Ovary (tissue), 9 donors: ENCODE measurements around the gene NMU. TPM values are rescaled to one million over a fixed set of nuclear protein-coding genes. Genes with fewer than 3 reads are reported as not detected.

Experiments used
- DNase-seq, 5 donors: peaks; one replicate each; pipeline ENCODE4 v3.0.0-alpha.2; 2019 to 2020
- H3K27ac ChIP-seq, 2 donors: fragments of 200-600 bp; one replicate each; pipeline versions ENCODE4 v1.5.1 to v1.8.0; 2019 to 2022
- H3K27me3 ChIP-seq: fragments of 200-600 bp; one replicate; pipeline ENCODE4 v1.8.0; 2022
- H3K36me3 ChIP-seq: fragments of 200-600 bp; sonication (generic); one replicate; pipeline ENCODE4 v1.5.1; 2019
- H3K4me1 ChIP-seq: one replicate; pipeline ENCODE4 v1.8.1; 2013; ENCODE audit warnings: mild to moderate bottlenecking, moderate library complexity; ENCODE audit not compliant: insufficient read depth
- H3K4me3 ChIP-seq: fragments of 200-600 bp; sonication (generic); one replicate; pipeline ENCODE4 v1.5.1; 2017
- H3K9me3 ChIP-seq, 2 donors: fragments of 200-600 bp in 1 of 2; sonication (generic) in 1 of 2; one replicate each; pipeline versions ENCODE4 v1.5.1 to v1.8.1; 2013 to 2019; ENCODE audit warnings: mild to moderate bottlenecking in 1 of 2, moderate library complexity in 1 of 2
- CTCF ChIP-seq, 3 donors: fragments of 450-650 bp in 2 of 3; fragments of 200-600 bp in 1 of 3; IDR thresholded peaks; one replicate each; pipeline versions ENCODE4 v1.5.1 to v1.8.0; 2016 to 2022; ENCODE audit warnings: antibody characterized with exemption in 3 of 3, mild to moderate bottlenecking in 1 of 3
- EP300 ChIP-seq: sonication (generic); formaldehyde crosslinking; IDR thresholded peaks from one replicate; pipeline ENCODE4 v1.6.1; 2017; ENCODE audit warnings: antibody characterized with exemption
- POLR2A ChIP-seq: fragments of 450-650 bp; IDR thresholded peaks from one replicate; pipeline ENCODE4 v1.6.1; 2017; ENCODE audit warnings: antibody characterized with exemption, mild to moderate bottlenecking, moderate library complexity
- WGBS, 3 donors: extraction: QIAGEN DNeasy Blood & Tissue Kit in 1 of 3; methylation state at CpG; one replicate each; pipeline versions ENCODE4 v1.1.5 to v1.1.7; 2013 to 2017; 5-methylcytosine and 5-hydroxymethylcytosine counted together
- intact Hi-C, 4 donors: fragments of 100-400 bp; cut with DNase I; formaldehyde crosslinking; loops; one replicate each; pipeline versions ENCODE4 v1.11.0 to v1.15.1; 2022 to 2023
- polyA plus RNA-seq, 2 donors: library from polyadenylated mRNA; stranded (reverse); fragments of 200-250 nt in 1 of 2; fragments of 350-450 nt in 1 of 2; fragmentation: Illumina TruSeq in 1 of 2; extraction: RNeasy Lipid Tissue Mini Kit (QIAGEN cat#74804) in 1 of 2; gene quantifications; one replicate each; pipeline ENCODE4 v1.2.3, GENCODE V29; 2013 to 2014
- total RNA-seq, 7 donors: library from RNA; depleted of rRNA in 2 of 7; stranded (reverse); fragments of >200 nt in 2 of 7; fragmentation: NEBNext Ultra II Directional in 3 of 7; extraction: Animal tissue kit (Norgen Biotek cat#: 25700) in 3 of 7; gene quantifications; one replicate each; pipeline versions ENCODE4 v1.1.0 to v1.2.4, GENCODE V29; 2016 to 2023
- donor health status: DM: no; HTN: no; CAD: no; lungs with moderate emphysema.
- donor health status: DM: no; HTN: no; CAD: no.
- donor health status: Bipolar disorder and iron deficiency.
- donor health status: DM: yes; HTN: yes; CAD: no.
- donor health status: DM: no; HTN: no; CAD: no.
- donor health status: DM: yes; HTN: yes; CAD: no.

NMU gene
- total and polyA plus RNA-seq, 9 donors: 0.28 to 0.77 TPM; not detected in 7

GRCh38 chr4:55545641-55546505 is 90.2 kb downstream of the NMU start:
- peak overlapping the region; percentile 94 to 99 for H3K27ac ChIP-seq
- H3K27me3 ChIP-seq: no peaks in the 10 kb centered on the region
- TF ChIP-seq CTCF (IDR thresholded peaks at IDR 0.05): no peak
- TF ChIP-seq POLR2A: peak; percentile 14
- TF ChIP-seq EP300: no peak
- peak overlapping the region; percentile 78 for H3K4me3 ChIP-seq
- peak; percentile 76 to 87 (median 86) for DNase-seq
- intact Hi-C loops: loop anchor here in 3 of 4 donors (2.0 to 10.0 kb wide), 3 partner anchors 149 to 201 kb away; partner anchors contain the start of gene SRD5A3 (in 2 of the 3)
- no peaks in the 10 kb centered on the region for H3K9me3 ChIP-seq
- 0% methylated on average over 58 to 87 of the region's 87 CpGs for WGBS, 3 donors
- no peaks in the 10 kb centered on the region for H3K36me3 ChIP-seq
- no peaks in the 10 kb centered on the region for H3K4me1 ChIP-seq

Other genes starting within 250 kb of the NMU start
- 100 to 1,000 TPM in 1 of 7 donors, 10 to 100 TPM in 6; 54.6 to 230 (median 84.1) TPM for gene TMEM165, start 240.3 kb downstream of the NMU start, total RNA-seq
- gene TMEM165, start 240.3 kb downstream of the NMU start, polyA plus RNA-seq: 10 to 100 TPM; 33.3 to 57.8 TPM
- 10 to 100 TPM; 16.1 to 36.4 (median 34.6) TPM for gene CLOCK, start 89.4 kb downstream of the NMU start, total RNA-seq
- 10 to 100 TPM in 1 of 2 donors, 1 to 10 TPM in 1; 5.4 to 12.5 TPM for gene CLOCK, start 89.4 kb downstream of the NMU start, polyA plus RNA-seq
- gene PDCL2, start 44.1 kb downstream of the NMU start, total RNA-seq: not detected
- gene PDCL2, start 44.1 kb downstream of the NMU start, polyA plus RNA-seq: not detected
- not detected for gene EXOC1L, start 183.5 kb upstream of the NMU start, total RNA-seq
- not detected for gene EXOC1L, start 183.5 kb upstream of the NMU start, polyA plus RNA-seq
- 10 to 100 TPM; 20.1 to 32.7 (median 24.1) TPM for gene EXOC1, start 217.3 kb upstream of the NMU start, total RNA-seq
- 10 to 100 TPM; 14.6 to 26.5 TPM for gene EXOC1, start 217.3 kb upstream of the NMU start, polyA plus RNA-seq